H9 (cell line): Measurements from ENCODE around the gene PNLIP. TPM values are rescaled to one million over a fixed set of nuclear protein-coding genes. Genes with fewer than 3 reads are reported as not detected.

Source experiments
- DNase-seq: peaks from one replicate; pipeline ENCODE4 v3.0.0-alpha.2; 2017
- H2AFZ ChIP-seq: one replicate; pipeline ENCODE4 v1.6.1; 2013; ENCODE audit warnings: mild to moderate bottlenecking, low read length, control low read depth, moderate library complexity
- H2AK5ac ChIP-seq: 2 replicates; pipeline ENCODE4 v1.6.1; 2013; ENCODE audit warnings: low read length, control low read depth, mixed read lengths; ENCODE audit not compliant: insufficient read length
- H2BK120ac ChIP-seq: one replicate; pipeline ENCODE4 v1.6.1; 2013; ENCODE audit warnings: low read depth, mild to moderate bottlenecking, low read length, control low read depth, inconsistent platforms; ENCODE audit not compliant: poor library complexity, severe bottlenecking
- H2BK12ac ChIP-seq: 2 replicates; pipeline ENCODE4 v1.6.1; 2013; ENCODE audit warnings: low read length, control low read depth, mixed read lengths, low read depth; ENCODE audit not compliant: insufficient read length
- H2BK15ac ChIP-seq: 2 replicates; pipeline ENCODE4 v1.6.1; 2013; ENCODE audit warnings: low read depth, low read length, control low read depth
- H2BK20ac ChIP-seq: one replicate; pipeline ENCODE4 v1.6.1; 2013; ENCODE audit warnings: low read depth, mild to moderate bottlenecking, low read length, control low read depth, inconsistent platforms; ENCODE audit not compliant: poor library complexity, severe bottlenecking
- H2BK5ac ChIP-seq: 2 replicates; pipeline ENCODE4 v1.6.1; 2013; ENCODE audit warnings: low read length, control low read depth, mixed read lengths; ENCODE audit not compliant: insufficient read length
- H3K14ac ChIP-seq: 2 replicates; pipeline ENCODE4 v1.6.1; 2013; ENCODE audit warnings: low read length, control low read depth; ENCODE audit not compliant: insufficient read depth
- H3K18ac ChIP-seq: 2 replicates; pipeline ENCODE4 v1.6.1; 2013; ENCODE audit warnings: low read depth, mild to moderate bottlenecking, mixed read lengths, low read length, control low read depth; ENCODE audit not compliant: insufficient read length
- H3K23ac ChIP-seq: 2 replicates; pipeline ENCODE4 v1.6.1; 2013; ENCODE audit warnings: low read length, control low read depth, mixed read lengths, low read depth; ENCODE audit not compliant: insufficient read length
- H3K23me2 ChIP-seq: 2 replicates; pipeline ENCODE4 v1.6.1; 2013; ENCODE audit warnings: low read depth, mild to moderate bottlenecking, mixed read lengths, low read length, control low read depth; ENCODE audit not compliant: insufficient read length, poor library complexity, severe bottlenecking
- H3K27ac ChIP-seq: 2 replicates; pipeline ENCODE4 v1.5.1; 2013; ENCODE audit warnings: low read length, control low read depth, mixed read lengths, low read depth; ENCODE audit not compliant: insufficient read length
- H3K27me3 ChIP-seq: 2 replicates; pipeline ENCODE4 v1.6.1; 2013; ENCODE audit warnings: low read length, control low read depth, inconsistent platforms; ENCODE audit not compliant: insufficient read depth
- H3K4ac ChIP-seq: 2 replicates; pipeline ENCODE4 v1.6.1; 2013; ENCODE audit warnings: low read depth, mild to moderate bottlenecking, control low read depth, inconsistent platforms, low read length, moderate library complexity
- H3K4me1 ChIP-seq: 2 replicates; pipeline ENCODE4 v1.6.1; 2013; ENCODE audit warnings: low read length, control low read depth, inconsistent platforms; ENCODE audit not compliant: insufficient read depth
- H3K4me2 ChIP-seq: 2 replicates; pipeline ENCODE4 v1.6.1; 2013; ENCODE audit warnings: low read length, control low read depth, mixed read lengths; ENCODE audit not compliant: insufficient read length, insufficient read depth
- H3K56ac ChIP-seq: 2 replicates; pipeline ENCODE4 v1.6.1; 2013; ENCODE audit warnings: low read depth, mild to moderate bottlenecking, mixed read lengths, low read length, control low read depth; ENCODE audit not compliant: insufficient read length
- H3K79me1 ChIP-seq: 2 replicates; pipeline ENCODE4 v1.6.1; 2013; ENCODE audit warnings: low read depth, mild to moderate bottlenecking, moderate library complexity, low read length, control low read depth, inconsistent platforms; ENCODE audit not compliant: insufficient read depth, poor library complexity, severe bottlenecking
- H3K79me2 ChIP-seq: 2 replicates; pipeline ENCODE4 v1.6.1; 2013; ENCODE audit warnings: low read length, control low read depth, inconsistent platforms; ENCODE audit not compliant: insufficient read depth
- H3K9ac ChIP-seq: 2 replicates; pipeline ENCODE4 v1.6.1; 2013; ENCODE audit warnings: low read length, control low read depth, mixed read lengths; ENCODE audit not compliant: insufficient read length; ENCODE audit errors: extremely low read depth
- H3K9me3 ChIP-seq: one replicate; pipeline ENCODE4 v1.6.1; 2013; ENCODE audit warnings: low read depth, low read length, inconsistent platforms; ENCODE audit not compliant: control insufficient read depth
- H3T11ph ChIP-seq: one replicate; pipeline ENCODE4 v1.6.1; 2013; ENCODE audit warnings: mild to moderate bottlenecking, low read length, control low read depth, inconsistent platforms
- H4K20me1 ChIP-seq: one replicate; pipeline ENCODE4 v1.6.1; 2013; ENCODE audit not compliant: control insufficient read depth, insufficient read length, insufficient read depth
- H4K5ac ChIP-seq: 2 replicates; pipeline ENCODE4 v1.6.1; 2013; ENCODE audit warnings: low read depth, mild to moderate bottlenecking, mixed read lengths, low read length, control low read depth; ENCODE audit not compliant: insufficient read length
- H4K8ac ChIP-seq: replicated peaks from 2 replicates; pipeline ENCODE4 v1.6.1; 2013; ENCODE audit warnings: low read length, control low read depth, mixed read lengths, low read depth; ENCODE audit not compliant: insufficient read length
- H4K91ac ChIP-seq: 2 replicates; pipeline ENCODE4 v1.6.1; 2013; ENCODE audit warnings: low read depth, mild to moderate bottlenecking, moderate library complexity, mixed read lengths, low read length, control low read depth; ENCODE audit not compliant: insufficient read length
- H3K27ac Mint-ChIP-seq, 3 experiments: 2 replicates in 2 of 3; 3 replicates in 1 of 3; pipeline ENCODE4 v1.8.0; 2020 to 2021; ENCODE audit warnings: mixed read lengths in 3 of 3, mild to moderate bottlenecking in 1 of 3, moderate library complexity in 1 of 3
- H3K27me3 Mint-ChIP-seq: 2 replicates; pipeline ENCODE4 v1.8.0; 2021; ENCODE audit warnings: low read depth, mild to moderate bottlenecking, moderate library complexity, mixed read lengths
- H3K36me3 Mint-ChIP-seq, 3 experiments: 2 replicates in 2 of 3; 3 replicates in 1 of 3; pipeline ENCODE4 v1.8.0; 2020 to 2021; ENCODE audit warnings: low read depth in 3 of 3, mixed read lengths in 3 of 3; ENCODE audit not compliant: insufficient read depth in 1 of 3
- H3K4me1 Mint-ChIP-seq, 2 experiments: 2 replicates each; pipeline ENCODE4 v1.8.0; 2020; ENCODE audit warnings: mixed read lengths in 2 of 2
- H3K4me3 Mint-ChIP-seq, 2 experiments: 2 replicates in 1 of 2; 3 replicates in 1 of 2; pipeline ENCODE4 v1.8.0; 2020 to 2021; ENCODE audit warnings: mild to moderate bottlenecking in 2 of 2, mixed read lengths in 2 of 2, moderate library complexity in 1 of 2
- H3K9me3 Mint-ChIP-seq, 2 experiments: 2 replicates in 1 of 2; 3 replicates in 1 of 2; pipeline ENCODE4 v1.8.0; 2020; ENCODE audit warnings: mild to moderate bottlenecking in 2 of 2, mixed read lengths in 2 of 2, moderate library complexity in 1 of 2
- CTCF ChIP-seq: fragments of 200-600 bp; sonication (generic); conservative IDR thresholded peaks from 3 replicates; pipeline ENCODE4 v1.8.0; 2021; ENCODE audit warnings: antibody characterized with exemption, mild to moderate bottlenecking
- WGBS: extraction: QIAGEN DNeasy Blood & Tissue Kit; methylation state at CpG from one replicate; pipeline ENCODE4 v1.1.7; 2013; ENCODE audit warnings: missing lambda C conversion rate, low lambda C conversion rate, mixed read lengths; ENCODE audit not compliant: insufficient read length; ENCODE audit errors: extremely low coverage; 5-methylcytosine and 5-hydroxymethylcytosine counted together
- total RNA-seq: library from RNA; stranded (reverse); gene quantifications from 2 replicates; pipeline ENCODE4 v1.2.1, GENCODE V29; 2021

Gene PNLIP
- total RNA-seq, 1 experiment from 2014 or later, result not detected

- H3K9me3 ChIP-seq, result no peaks in the 10 kb centered on the region
- H3K56ac ChIP-seq, result no peak overlapping the region
- H3K18ac ChIP-seq, result no peak overlapping the region
- no peak overlapping the region for H2BK5ac ChIP-seq
- H2BK120ac ChIP-seq, result no peak overlapping the region
- no peak overlapping the region for H2BK12ac ChIP-seq
- no peak overlapping the region for H2AFZ ChIP-seq
- H3K4me1 ChIP-seq, result no peaks in the 10 kb centered on the region
- no peak overlapping the region for H3K4me2 ChIP-seq
- Mint-ChIP-seq H3K27ac (no peak overlapping the region), H3K4me3 (no peak overlapping the region), H3K4me1 (peaks cover 11 to 14% of the 10 kb centered on the region in 2 experiments), H3K27me3 (peaks cover 2% of the 10 kb centered on the region), H3K36me3 (no peaks in the 10 kb centered on the region), H3K9me3 (no peaks in the 10 kb centered on the region)
- H4K5ac ChIP-seq, result no peak overlapping the region
- H3K9ac ChIP-seq, result no peak overlapping the region
- no peaks in the 10 kb centered on the region for H3K23me2 ChIP-seq
- H3K4ac ChIP-seq, result no peak overlapping the region
- H3K79me2 ChIP-seq, result no peaks in the 10 kb centered on the region
- H3K14ac ChIP-seq, result no peak overlapping the region
- no peak overlapping the region for H3K27ac ChIP-seq
- H4K8ac ChIP-seq, result no peak overlapping the region
- H2BK15ac ChIP-seq, result no peak overlapping the region
- H2BK20ac ChIP-seq, result no peak overlapping the region
- H4K91ac ChIP-seq, result no peak overlapping the region
- H4K20me1 ChIP-seq, result no peaks in the 10 kb centered on the region
- no CpG with 5 or more reads among the region's 2 CpGs for WGBS
- no peak for DNase-seq
- TF ChIP-seq CTCF, result no peak
- H2AK5ac ChIP-seq, result no peak overlapping the region
- no peaks in the 10 kb centered on the region for H3K79me1 ChIP-seq
- H3T11ph ChIP-seq, result no peak overlapping the region
- H3K27me3 ChIP-seq, result no peaks in the 10 kb centered on the region
- H3K23ac ChIP-seq, result no peak overlapping the region
Observed at GRCh38 chr10:116596062-116596461, 50.3 kb downstream of the PNLIP start.
